ENCODE data around the gene PRKAG2. TPM values are rescaled to one million over a fixed set of nuclear protein-coding genes. Genes with fewer than 3 reads are reported as not detected.
"Not testable (repeated sequence)": the region's sequence is repeated elsewhere in the genome, so short reads cannot be mapped to it uniquely, and the experiment has no call there.

PRKAG2 gene
- total and polyA plus RNA-seq, 4 donors = 36.7 to 46.1 (median 40.0) TPM

DNA sequence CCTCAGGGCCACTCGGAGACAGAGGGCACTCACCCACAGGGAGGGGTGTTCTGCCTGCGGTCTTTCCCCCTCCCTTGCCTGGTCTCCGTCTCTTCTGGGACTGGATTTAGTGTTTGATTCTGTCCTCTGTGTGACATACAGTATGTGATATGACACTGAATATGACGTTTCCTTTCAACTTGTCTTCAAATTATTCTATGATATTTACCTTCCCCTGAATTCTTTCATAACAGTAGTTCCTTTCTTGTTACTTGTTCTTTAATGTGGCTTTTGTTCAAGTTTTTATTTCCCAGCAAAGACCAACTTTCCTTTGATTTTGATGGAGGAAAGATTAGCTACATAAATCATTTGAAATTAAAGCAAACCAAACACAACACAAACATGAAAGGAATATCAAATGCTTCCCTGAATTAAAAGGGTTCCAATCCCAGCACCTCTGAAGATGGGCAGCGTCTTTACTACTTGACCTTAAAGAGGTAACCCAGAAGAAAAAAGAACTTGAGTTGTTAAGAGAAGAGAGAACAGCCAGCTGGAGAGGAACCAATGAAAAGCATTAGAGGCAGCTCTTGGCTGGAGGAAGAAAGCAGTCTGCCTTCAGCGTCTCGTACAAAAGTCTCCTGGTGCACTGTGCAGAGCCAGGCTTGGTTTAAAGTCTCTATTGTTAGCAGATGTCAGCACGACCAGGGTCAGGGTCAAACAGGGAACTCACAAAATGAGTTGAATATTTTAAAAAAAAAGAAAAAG, 338.9 kb downstream of the PRKAG2 start:
- Histone ChIP-seq H3K4me3 (ENCODE audit: low read depth, low read length) (no peak overlapping the region), H3K9me3 (ENCODE audit: control insufficient read depth, insufficient read depth, low read length) (no peaks in the 10 kb centered on the region), H3K36me3 (ENCODE audit: control insufficient read depth, insufficient read depth, low read length) (no peaks in the 10 kb centered on the region), H3K27me3 (ENCODE audit: control insufficient read depth, insufficient read depth, low read length) (no peaks in the 10 kb centered on the region), H3K4me1 (ENCODE audit: control insufficient read depth, insufficient read depth, low read length) (peaks cover 28% of the 10 kb centered on the region), H3K27ac (ENCODE audit: low read depth, low read length) (peak overlapping the region; percentile 78)
- DNase-seq (ENCODE audit: low read depth in 4 of 6, low spot score in 6 of 6) = peak in 4 of 6 donors; percentile 56 to 94 (median 74)
- WGBS (ENCODE audit: insufficient coverage) = 0% methylated on average over 2 of the region's 8 CpGs

DNA sequence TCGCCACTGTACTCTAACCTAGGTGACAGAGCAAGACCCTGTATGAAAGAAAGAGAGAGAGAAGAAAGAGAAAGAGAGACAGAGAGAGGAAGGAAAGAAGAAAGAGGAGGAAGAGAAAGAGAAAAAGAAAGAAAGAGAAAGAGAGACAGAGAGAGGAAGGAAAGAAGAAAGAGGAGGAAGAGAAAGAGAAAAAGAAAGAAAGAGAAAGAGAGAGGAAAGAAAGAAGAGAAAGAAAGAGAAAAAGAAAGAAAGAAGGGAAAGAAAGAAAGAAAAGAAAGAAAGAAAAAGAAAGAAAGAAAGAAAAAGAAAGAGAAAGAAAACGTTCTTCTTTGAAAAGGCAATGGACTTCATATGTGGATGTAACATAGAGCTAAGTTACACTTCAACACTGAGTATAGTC, 340.7 kb downstream of the PRKAG2 start:
- H3K4me1 ChIP-seq (ENCODE audit: control insufficient read depth, insufficient read depth, low read length) = peaks cover 25% of the 10 kb centered on the region
- not testable (repeated sequence) for H3K4me3 ChIP-seq (ENCODE audit: low read depth, low read length); H3K36me3 ChIP-seq (ENCODE audit: control insufficient read depth, insufficient read depth, low read length); H3K9me3 ChIP-seq (ENCODE audit: control insufficient read depth, insufficient read depth, low read length); DNase-seq (ENCODE audit: low read depth in 4 of 6, low spot score in 6 of 6); H3K27me3 ChIP-seq (ENCODE audit: control insufficient read depth, insufficient read depth, low read length); H3K27ac ChIP-seq (ENCODE audit: low read depth, low read length)
- WGBS (ENCODE audit: insufficient coverage) = 100% methylated on average over 1 of the region's 2 CpGs

DNA sequence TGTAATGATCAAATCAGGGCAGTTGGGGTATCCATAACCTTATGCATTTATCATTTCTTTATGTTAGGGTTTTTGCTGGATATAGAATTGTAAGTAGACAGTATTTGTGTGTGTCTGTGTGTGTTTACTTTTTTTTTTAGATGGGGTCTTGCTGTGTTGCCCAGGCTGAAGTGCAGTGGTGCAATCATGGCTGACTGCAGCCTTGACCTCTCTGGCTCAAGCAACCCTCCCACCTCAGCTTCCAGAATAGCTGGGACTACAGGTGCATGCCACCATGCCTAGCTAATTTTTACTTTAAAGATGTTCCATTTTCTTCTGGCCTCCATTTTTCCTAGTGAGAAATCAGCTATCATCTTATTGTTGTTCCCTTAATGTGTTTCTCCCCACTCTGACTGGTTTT, 347.1 kb downstream of the PRKAG2 start:
- Histone ChIP-seq H3K9me3 (ENCODE audit: control insufficient read depth, insufficient read depth, low read length) (peaks cover 2% of the 10 kb centered on the region), H3K4me3 (ENCODE audit: low read depth, low read length) (no peak overlapping the region), H3K36me3 (ENCODE audit: control insufficient read depth, insufficient read depth, low read length) (no peaks in the 10 kb centered on the region), H3K4me1 (ENCODE audit: control insufficient read depth, insufficient read depth, low read length) (no peaks in the 10 kb centered on the region), H3K27me3 (ENCODE audit: control insufficient read depth, insufficient read depth, low read length) (no peaks in the 10 kb centered on the region), H3K27ac (ENCODE audit: low read depth, low read length) (no peak overlapping the region)
- DNase-seq (ENCODE audit: low read depth in 4 of 6, low spot score in 6 of 6) = no peak

DNA sequence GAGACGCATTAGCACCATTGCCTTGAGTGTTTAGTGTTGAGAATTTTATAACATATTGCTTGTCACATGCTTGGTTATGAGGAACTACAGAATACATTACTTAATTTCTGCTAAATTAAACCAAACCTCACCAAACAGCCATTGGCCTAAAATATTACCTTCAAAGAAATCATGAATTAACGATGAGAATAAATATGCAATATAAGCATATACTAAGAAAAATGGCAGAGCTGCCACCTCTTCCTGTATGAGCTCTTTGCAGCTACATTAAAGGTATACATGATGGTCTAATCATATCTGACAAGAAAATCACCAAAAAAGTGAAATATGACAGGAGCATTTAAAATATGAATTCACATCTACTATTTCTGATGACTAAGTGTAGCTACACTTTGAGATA, 352.1 kb downstream of the PRKAG2 start:
- WGBS (ENCODE audit: insufficient coverage) = no CpG with 5 or more reads among the region's 2 CpGs
- H3K4me1 ChIP-seq (ENCODE audit: control insufficient read depth, insufficient read depth, low read length) = peaks cover 9% of the 10 kb centered on the region
- no peak overlapping the region for H3K27ac ChIP-seq (ENCODE audit: low read depth, low read length)
- no peak overlapping the region for H3K4me3 ChIP-seq (ENCODE audit: low read depth, low read length)
- no peaks in the 10 kb centered on the region for H3K27me3 ChIP-seq (ENCODE audit: control insufficient read depth, insufficient read depth, low read length)
- no peaks in the 10 kb centered on the region for H3K36me3 ChIP-seq (ENCODE audit: control insufficient read depth, insufficient read depth, low read length)
- peaks cover under 1% of the 10 kb centered on the region for H3K9me3 ChIP-seq (ENCODE audit: control insufficient read depth, insufficient read depth, low read length)
- DNase-seq (ENCODE audit: low read depth in 4 of 6, low spot score in 6 of 6) = no peak

DNA sequence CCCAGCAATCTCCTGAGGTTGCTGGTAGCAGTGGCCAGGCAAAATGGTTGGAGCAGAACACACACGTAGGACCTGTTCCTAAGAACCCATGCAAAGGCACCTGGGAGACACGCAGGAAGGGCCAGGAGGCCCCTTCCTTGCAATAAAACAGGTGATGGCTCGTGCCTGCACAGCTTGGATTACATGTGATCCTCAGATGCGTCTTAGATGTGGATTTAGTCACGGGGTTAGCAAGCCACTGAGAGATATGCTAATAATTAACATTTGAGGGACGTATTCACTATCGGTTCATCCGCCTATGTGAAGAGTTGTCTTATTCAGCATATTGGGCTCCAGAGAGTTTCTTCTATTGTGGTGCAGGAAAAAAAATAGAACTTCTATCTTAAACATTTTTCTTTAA, 352.6 kb downstream of the PRKAG2 start:
- 88% methylated on average over 4 of the region's 8 CpGs for WGBS (ENCODE audit: insufficient coverage)
- H3K4me3 ChIP-seq (ENCODE audit: low read depth, low read length) = no peak overlapping the region

DNA sequence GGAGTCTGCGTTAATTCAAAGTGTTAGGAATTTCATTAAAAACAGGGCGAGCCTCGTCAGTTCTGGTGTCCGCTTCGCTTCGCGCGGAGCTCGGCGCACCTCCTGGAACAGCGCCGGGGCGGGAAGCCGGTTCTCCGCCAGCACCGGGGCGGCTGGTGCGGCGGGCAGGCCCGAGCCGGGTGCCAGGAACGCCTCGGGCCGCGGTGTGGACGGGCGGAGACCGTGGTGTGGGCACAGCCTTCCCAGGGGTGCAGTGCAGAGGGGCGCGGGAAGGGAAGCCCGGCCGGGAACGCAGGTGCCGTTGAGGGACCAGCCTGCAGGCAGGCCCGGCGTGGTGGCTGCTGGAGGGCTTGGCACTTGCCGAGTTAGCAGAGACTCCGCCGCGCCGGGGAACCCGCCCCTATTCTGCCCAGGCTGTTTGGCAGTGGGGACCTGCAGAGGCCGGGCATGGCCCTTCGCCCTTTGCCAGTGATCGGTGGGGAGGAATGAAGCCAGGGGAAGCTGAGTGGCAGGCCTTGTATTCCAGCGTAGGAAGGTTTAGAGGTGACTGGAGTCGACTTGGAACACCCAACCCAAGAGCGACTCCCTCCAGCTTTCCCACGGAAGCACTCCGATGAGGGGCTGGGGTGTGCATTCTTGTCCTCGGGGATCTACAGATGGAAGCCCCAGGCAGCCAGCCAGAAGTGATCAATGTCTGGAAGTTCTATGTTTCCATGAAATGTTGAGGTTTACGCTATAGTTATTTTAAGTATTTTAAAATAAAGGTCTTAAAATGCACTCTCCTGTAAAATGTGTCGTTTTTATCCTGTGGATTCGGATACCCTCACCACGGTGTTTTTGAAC, 356.3 kb downstream of the PRKAG2 start:
- Histone ChIP-seq H3K4me1 (ENCODE audit: control insufficient read depth, insufficient read depth, low read length) (peaks cover 25% of the 10 kb centered on the region), H3K27me3 (ENCODE audit: control insufficient read depth, insufficient read depth, low read length) (no peaks in the 10 kb centered on the region), H3K9me3 (ENCODE audit: control insufficient read depth, insufficient read depth, low read length) (no peaks in the 10 kb centered on the region), H3K4me3 (ENCODE audit: low read depth, low read length) (peak overlapping the region; percentile 65), H3K27ac (ENCODE audit: low read depth, low read length) (peak overlapping the region; percentile 96), H3K36me3 (ENCODE audit: control insufficient read depth, insufficient read depth, low read length) (no peaks in the 10 kb centered on the region)
- WGBS (ENCODE audit: insufficient coverage) = 1% methylated on average over 48 of the region's 55 CpGs
- DNase-seq (ENCODE audit: low read depth in 4 of 6, low spot score in 6 of 6) = peak in 2 of 6 donors; percentile 50 to 66

More for the DNA sequence above, 352.6 kb downstream of the PRKAG2 start:
- H3K9me3 ChIP-seq (ENCODE audit: control insufficient read depth, insufficient read depth, low read length) = no peaks in the 10 kb centered on the region
- peaks cover 9% of the 10 kb centered on the region for H3K4me1 ChIP-seq (ENCODE audit: control insufficient read depth, insufficient read depth, low read length)
- H3K36me3 ChIP-seq (ENCODE audit: control insufficient read depth, insufficient read depth, low read length) = no peaks in the 10 kb centered on the region
- DNase-seq (ENCODE audit: low read depth in 4 of 6, low spot score in 6 of 6) = no peak
- no peak overlapping the region for H3K27ac ChIP-seq (ENCODE audit: low read depth, low read length)
- H3K27me3 ChIP-seq (ENCODE audit: control insufficient read depth, insufficient read depth, low read length) = no peaks in the 10 kb centered on the region

DNA sequence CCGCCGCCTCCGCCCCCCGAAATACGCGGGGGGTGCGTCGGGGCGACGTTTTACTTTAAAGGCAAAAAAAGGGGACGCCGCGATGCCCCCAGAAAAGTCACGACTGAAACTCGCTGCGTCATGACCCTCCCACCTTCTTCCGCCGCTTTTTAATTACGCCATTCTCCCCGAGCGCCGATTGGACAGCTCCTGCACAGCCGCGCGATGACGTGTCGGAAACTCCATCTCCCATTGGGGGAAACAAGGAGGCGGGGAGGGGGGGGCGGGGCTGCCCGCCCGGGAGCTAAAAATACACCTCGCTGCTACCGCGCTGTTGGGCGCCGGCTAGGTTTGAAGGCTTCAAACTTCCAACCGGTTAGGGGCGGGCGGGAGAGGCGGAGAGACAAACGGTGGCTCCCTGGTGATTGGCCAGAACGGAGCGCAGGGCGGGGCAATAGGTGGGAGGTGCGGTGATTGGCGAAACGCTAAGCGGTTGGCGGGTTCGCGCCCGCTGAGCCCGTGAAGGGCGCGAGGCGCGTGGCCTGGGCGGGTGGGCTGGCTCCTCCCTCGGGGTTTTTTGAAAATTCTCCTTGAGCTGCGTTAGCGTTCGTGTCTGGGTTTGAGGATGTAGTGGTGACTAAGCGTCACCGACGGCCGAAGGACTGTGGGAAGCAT, 357.0 kb downstream of the PRKAG2 start, which contains the start of gene RHEB:
RHEB (minus strand) TSS at position 131 of the 654 bp plus-strand sequence. CDS start 384 bp downstream, outside the sequence.
- under 1% methylated on average over 40 of the region's 66 CpGs for WGBS (ENCODE audit: insufficient coverage)
- DNase-seq (ENCODE audit: low read depth in 4 of 6, low spot score in 6 of 6) = peak; percentile 95 to 100 (median 98)
- H3K4me3 ChIP-seq (ENCODE audit: low read depth, low read length) = peak within 1 kb of the TSS; percentile 68
- peak within 1 kb of the TSS; percentile 96 for H3K27ac ChIP-seq (ENCODE audit: low read depth, low read length)
- peaks cover 25% of the 10 kb centered on the region for H3K4me1 ChIP-seq (ENCODE audit: control insufficient read depth, insufficient read depth, low read length)
- no peaks in the 10 kb centered on the region for H3K9me3 ChIP-seq (ENCODE audit: control insufficient read depth, insufficient read depth, low read length)
- no peaks in the 10 kb centered on the region for H3K27me3 ChIP-seq (ENCODE audit: control insufficient read depth, insufficient read depth, low read length)
- H3K36me3 ChIP-seq (ENCODE audit: control insufficient read depth, insufficient read depth, low read length) = no peaks in the 10 kb centered on the region

DNA sequence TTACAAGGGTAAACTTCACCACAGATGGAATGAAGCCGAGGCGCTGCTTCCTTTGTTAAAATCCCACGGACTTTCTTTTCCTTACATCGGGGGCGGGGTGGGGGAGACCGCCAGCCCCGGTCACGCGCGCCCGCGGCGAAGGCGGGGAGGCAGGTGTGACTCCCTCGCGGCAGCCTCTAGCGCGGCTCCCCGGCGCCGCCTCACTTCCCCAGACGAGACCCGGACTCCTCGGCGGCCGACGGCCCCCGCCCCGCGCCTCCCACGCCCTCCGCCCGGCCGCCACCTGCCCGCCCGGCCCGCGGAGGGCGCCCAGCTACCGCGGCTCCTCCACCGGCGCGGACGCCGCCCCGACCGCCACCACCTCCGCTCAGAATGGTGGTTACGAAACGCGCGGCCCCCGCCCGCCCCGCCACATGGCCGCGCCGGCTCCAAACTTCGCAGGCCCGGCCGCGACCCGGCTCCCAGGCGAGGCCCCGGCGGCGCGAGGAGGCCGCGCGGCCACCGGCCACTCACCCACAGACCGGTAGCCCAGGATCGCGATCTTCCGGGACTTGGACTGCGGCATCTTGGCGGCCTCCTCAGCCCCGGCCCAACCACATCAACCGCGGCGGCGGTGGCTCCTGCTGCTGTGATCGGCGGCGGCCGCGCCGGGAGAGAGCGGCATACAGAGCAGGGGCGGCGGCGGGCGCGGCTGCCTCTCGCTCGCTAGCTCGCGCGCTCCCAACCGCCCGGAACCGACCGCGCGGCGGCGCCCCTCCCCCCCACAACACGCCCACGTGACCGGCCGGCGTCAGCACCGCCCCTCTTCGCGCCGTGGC, 357.8 kb downstream of the PRKAG2 start:
- H3K4me1 ChIP-seq (ENCODE audit: control insufficient read depth, insufficient read depth, low read length) = peaks cover 25% of the 10 kb centered on the region
- WGBS (ENCODE audit: insufficient coverage) = under 1% methylated on average over 86 of the region's 118 CpGs
- H3K27ac ChIP-seq (ENCODE audit: low read depth, low read length) = peak overlapping the region; percentile 96
- H3K4me3 ChIP-seq (ENCODE audit: low read depth, low read length) = peak overlapping the region; percentile 68
- H3K36me3 ChIP-seq (ENCODE audit: control insufficient read depth, insufficient read depth, low read length); H3K27me3 ChIP-seq (ENCODE audit: control insufficient read depth, insufficient read depth, low read length); H3K9me3 ChIP-seq (ENCODE audit: control insufficient read depth, insufficient read depth, low read length): not testable (repeated sequence)
- peak in 3 of 6 donors; percentile 7 to 68 (median 47) for DNase-seq (ENCODE audit: low read depth in 4 of 6, low spot score in 6 of 6)
